Adrenal gland (tissue), 5 donors: Measurements from ENCODE around the gene F5.

Experiments used
- CTCF ChIP-seq, 6 experiments: fragments of 450-650 bp in 4 of 6; fragments of 200-600 bp in 2 of 6; sonication (generic) in 1 of 6; IDR thresholded peaks; 1 replicate in 5 of 6; 2 replicates in 1 of 6; pipeline versions ENCODE4 v1.5.1 to v1.8.0; 2016 to 2021; ENCODE audit warnings: antibody characterized with exemption in 6 of 6, mild to moderate bottlenecking in 2 of 6, moderate library complexity in 1 of 6
- POLR2A ChIP-seq, 2 donors: fragments of 450-650 bp; IDR thresholded peaks; one replicate each; pipeline ENCODE4 v1.6.1; 2017; ENCODE audit warnings: antibody characterized with exemption in 2 of 2, mild to moderate bottlenecking in 2 of 2, moderate library complexity in 1 of 2
- donor health status: DM: no; HTN: no; CAD: no.

- TF ChIP-seq CTCF (IDR thresholded peaks at IDR 0.05) = no peak
- TF ChIP-seq POLR2A (IDR thresholded peaks at IDR 0.05) = no peak
These were observed 24.6 kb downstream of the F5 start for GRCh38 chr1:169561692-169562091.
